ENCODE results near the gene MSX2.
A peak's percentile ranks its signal among the peaks of the same experiment; 100 is the strongest.

The MSX2 gene

DNA sequence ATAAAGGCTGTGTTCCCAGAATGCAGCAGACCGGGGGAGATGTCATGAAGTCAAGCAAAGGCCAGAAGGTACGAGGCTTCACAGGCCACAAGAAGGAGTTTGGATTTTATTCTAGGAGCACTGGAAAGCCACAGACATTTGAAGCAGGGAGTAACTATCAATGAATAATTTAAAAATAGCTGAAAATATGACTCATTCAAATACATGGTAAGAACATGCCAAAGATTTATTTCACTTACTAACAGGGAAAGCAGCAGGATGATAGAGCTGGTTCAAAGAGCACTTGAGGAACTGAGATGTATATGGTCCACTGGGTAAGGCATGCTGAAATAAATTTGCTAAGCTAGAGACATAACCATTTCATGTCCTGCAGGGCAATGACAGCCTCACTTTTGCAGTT, 53.2 kb downstream of the MSX2 start:
- DNase-seq: peak; percentile 55
